ENCODE results near the gene NCAM2. TPM values are rescaled to one million over a fixed set of nuclear protein-coding genes. Genes with fewer than 3 reads are reported as not detected.

The NCAM2 gene
- total RNA-seq, 1 experiment from 2014 or later, result not detected

GRCh38 chr21:21434944-21435343 lies 436.7 kb downstream of the NCAM2 start:
- DNase-seq (ENCODE audit: low read depth), result no peak

DNA sequence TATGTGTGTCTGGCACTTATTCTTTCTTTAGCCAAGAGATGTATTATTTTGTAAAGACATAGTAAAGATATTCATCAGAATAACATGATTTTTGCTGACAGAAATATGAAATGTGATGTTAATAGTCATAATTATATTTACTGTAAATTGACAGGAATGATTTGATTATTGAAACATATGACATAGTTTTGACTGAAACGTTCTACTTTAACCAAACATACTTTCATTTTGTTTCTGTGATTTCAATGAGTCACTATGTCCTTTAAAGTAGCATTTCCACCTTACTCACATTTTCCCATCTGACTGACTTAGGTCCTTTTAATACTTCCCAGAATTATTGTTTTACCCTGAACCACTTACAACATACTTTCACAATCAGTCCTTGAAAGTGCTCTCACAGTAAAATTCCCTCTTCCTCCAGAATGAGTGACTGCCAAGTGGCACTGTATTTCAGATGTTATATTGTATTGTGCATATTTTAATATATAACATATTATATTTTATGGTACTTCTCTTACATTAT lies 437.9 kb downstream of the NCAM2 start:
- peak; percentile 37 for DNase-seq (ENCODE audit: low read depth)

DNA sequence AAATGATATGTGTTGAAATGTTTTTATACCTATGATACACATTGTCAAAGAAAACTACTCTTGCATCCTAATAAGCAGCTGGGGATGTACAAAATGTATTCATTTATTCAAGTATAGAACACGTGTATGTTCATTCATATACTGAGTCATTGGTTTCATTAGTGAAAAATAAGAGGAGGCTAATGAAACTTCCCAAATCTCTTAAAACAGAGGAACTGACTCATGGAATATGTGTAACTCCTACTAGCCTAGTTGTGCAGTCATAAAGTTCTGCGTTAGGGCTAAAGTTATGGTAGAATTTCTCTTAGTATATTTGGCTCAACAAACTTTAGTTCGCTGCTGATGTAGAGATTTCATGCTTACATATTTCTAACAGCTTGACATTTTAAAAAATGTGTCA lies 441.6 kb downstream of the NCAM2 start:
- peak; percentile 2 for DNase-seq (ENCODE audit: low read depth)

DNA sequence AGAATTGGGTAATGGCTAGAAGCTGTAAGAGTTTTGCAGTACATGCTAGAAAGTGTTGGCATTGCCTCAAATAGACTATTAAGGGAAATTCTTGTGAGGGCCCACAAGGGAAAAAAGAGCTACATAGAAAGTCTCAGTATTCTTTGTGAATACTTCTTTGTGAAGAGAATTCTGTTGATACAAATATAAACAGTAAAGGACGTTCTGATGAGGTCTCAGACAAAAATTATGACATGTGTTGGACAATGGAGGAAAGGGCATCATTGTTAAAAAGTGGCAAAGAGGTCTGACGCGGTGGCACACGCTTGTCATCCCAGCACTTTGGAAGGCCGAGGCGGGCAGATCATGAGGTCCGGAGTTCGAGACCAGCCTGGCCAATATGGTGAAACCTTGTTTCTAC lies 458.9 kb downstream of the NCAM2 start:
- DNase-seq (ENCODE audit: low read depth), result no peak

DNA sequence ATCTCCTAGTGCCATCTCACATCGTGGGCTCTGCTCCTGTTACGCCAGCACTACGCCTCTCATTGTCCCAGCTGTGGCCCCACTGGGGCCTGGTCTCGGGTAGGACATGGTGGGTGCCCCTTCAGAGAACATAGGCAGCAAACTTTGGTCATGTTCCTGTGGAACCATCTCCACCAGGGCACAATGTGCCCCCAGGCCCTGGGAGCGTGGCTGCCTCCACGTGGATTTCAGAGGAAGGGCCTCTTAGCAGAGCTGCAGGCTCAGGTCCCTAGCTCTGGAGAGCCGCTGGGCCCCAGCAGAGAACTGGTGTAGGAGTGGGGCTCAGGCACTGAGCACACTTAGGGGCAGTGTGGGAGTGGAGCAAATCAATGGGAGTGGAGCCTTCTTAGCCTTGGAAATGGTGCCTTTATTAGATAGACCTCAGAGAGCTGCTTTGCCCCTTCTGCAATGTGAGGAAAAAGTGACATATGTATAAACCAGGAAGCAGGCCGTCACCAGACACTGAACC lies 460.0 kb downstream of the NCAM2 start:
- DNase-seq (ENCODE audit: low read depth), result no peak

- no peak for DNase-seq (ENCODE audit: low read depth)
Observed at GRCh38 chr21:21460979-21461378, 462.8 kb downstream of the NCAM2 start.

DNA sequence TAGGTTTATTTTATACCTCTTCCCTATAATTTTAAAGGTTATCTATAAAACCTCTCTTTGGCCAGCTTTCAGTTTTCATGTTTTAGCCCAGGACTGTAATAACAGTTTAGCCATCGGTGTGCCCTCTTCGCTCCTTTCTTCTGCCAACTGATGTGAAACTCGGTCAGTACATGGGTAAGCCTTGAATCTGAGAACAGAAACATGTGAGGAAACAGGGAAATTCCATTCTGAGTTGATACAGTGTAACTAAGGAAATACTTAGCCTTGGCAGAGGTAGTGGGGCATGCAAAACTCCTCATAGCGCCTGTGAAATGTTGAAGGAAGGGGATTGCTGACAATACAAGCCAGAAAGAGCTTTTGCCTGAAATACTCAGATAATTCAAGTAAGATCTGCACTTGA lies 465.2 kb downstream of the NCAM2 start:
- DNase-seq (ENCODE audit: low read depth), result peak; percentile 1

DNA sequence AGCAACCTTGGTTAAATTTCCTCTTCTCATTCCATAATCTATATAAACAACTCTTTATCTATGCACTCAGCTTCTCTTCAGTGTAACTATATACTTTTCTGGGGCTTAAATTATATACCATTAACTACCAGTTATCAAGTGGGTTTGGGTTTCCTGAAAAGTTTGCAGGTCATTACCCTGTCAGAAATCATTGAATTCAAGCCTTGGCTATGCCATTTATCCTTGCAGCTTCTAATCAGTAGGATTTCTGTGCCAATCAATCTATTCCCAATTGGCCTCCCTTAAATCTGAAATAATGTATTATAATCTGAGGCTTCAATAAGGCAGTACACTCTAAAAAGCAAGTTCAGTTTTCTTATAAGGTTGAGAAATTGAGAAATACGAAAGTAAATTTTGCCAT lies 466.5 kb downstream of the NCAM2 start:
- no peak for DNase-seq (ENCODE audit: low read depth)

- DNase-seq (ENCODE audit: low read depth), result no peak
Observed at GRCh38 chr21:21466752-21467151, 468.5 kb downstream of the NCAM2 start.

DNA sequence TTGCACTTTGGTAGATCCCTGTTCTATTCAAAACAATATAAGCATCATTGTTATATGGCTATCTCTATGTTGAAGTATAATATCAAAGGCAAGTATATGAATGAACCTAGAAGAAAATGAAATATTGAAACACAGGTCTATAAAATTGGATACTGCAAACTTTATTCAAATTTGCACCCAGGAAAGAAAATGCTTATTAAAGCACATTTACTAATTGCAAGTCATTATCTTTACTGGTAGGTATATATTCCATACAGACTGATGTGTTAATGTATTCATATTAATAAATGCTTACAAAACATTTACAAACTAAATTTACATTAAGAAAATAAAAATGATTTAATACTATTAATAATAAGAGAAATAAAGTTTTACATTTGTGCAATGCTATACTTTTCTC lies 469.8 kb downstream of the NCAM2 start:
- no peak for DNase-seq (ENCODE audit: low read depth)

DNA sequence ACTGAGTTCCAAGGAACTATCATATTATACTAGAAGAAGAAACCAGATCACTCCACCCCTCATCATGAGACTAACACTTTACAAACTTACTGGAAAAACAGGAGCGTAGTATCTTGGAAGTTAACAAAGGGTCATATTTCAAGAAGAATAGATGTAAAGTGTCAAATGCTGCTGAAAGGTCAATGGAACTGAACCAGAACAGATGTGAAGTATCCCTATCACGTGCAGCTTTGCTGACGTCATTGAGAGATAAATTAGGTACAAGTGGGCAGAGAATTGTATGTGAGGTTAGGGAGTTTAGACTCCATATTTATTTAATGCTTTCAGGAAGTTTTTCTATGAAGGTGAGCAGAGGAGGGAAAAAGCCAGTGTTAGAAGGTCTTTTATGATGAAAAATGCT lies 483.0 kb downstream of the NCAM2 start:
- no peak for DNase-seq (ENCODE audit: low read depth)

- no peak for DNase-seq (ENCODE audit: low read depth)
Observed at GRCh38 chr21:21508859-21509258, 510.6 kb downstream of the NCAM2 start.

GRCh38 chr21:21530680-21531079 lies 532.5 kb downstream of the NCAM2 start:
- no peak for DNase-seq (ENCODE audit: low read depth)

GRCh38 chr21:21547368-21547953 lies 549.3 kb downstream of the NCAM2 start:
- DNase-seq (ENCODE audit: low read depth), result peak; percentile 8

DNA sequence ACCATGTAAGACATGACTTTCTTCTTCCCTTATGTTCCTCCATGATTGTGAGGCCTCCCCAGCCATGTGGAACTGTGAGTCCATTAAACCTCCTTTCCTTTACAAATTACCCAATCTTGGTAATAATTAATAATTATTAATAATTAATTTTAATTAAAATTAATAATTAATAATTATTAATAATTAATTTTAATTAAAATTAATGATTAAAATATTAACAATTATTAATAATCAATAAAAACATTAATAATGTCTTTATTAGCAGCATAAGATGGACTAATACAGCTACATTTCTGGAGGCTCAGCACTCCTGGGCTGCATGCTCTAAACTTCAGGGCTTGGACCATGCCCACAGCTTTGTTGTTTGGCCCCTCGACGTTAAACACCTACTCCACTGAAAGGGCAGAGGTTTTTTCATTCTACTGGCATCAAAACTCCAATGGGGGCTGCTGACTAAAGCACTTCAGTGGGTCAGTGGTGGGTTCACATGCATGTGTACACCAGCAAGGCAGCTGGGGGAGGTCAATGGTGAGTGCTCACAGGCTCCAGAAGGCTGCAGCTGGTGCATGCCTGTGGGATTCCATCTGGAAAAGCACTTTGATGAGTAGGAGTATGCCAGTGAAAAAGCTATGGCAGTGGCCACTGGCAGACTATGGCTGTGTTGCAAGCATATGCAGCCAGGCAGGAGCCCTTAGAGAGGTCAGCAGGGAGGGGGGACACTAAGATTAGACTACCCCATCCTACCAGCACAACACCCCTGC lies 561.3 kb downstream of the NCAM2 start:
- no peak for DNase-seq (ENCODE audit: low read depth)

All from HT1080 (cell line).